Naive thymus-derived CD8-positive, alpha-beta T cell (primary cell): ENCODE results near the gene LTC4S. TPM values are rescaled to one million over a fixed set of nuclear protein-coding genes. Genes with fewer than 3 reads are reported as not detected.

Source experiments
- microRNA-seq: library from miRNA; unstranded; fragments of <30 nt; microRNA quantifications from one replicate; pipeline ENCODE4 v1.2.0, GENCODE V29; 2022; ENCODE audit warnings: borderline microRNAs expressed
- polyA plus RNA-seq, 3 donors: library from polyadenylated mRNA; unstranded; fragments of 300-500 nt; fragmentation: Illumina TruSeq; gene quantifications; one replicate each; pipeline ENCODE4 v1.2.3, GENCODE V29; 2021
- total RNA-seq, 8 experiments: library from RNA in 2 of 8; stranded (reverse) in 2 of 8; gene quantifications; one replicate each; pipeline ENCODE4 v1.2.3 and lab custom pipeline; 2021 to 2026

LTC4S gene
- total and polyA plus RNA-seq, 5 experiments from 2014 or later: 1.5 to 6.1 (median 2.9) TPM

Small RNA genes within 50 kb of the gene (microRNA-seq; reads per million reads assigned to microRNA genes)
- 1.4 reads per million for gene MIR1229

Other genes starting within 250 kb of the LTC4S start
- 10 to 100 TPM; 62.3 to 63.4 TPM for gene RUFY1, start 243.4 kb upstream of the LTC4S start, total RNA-seq
- gene RUFY1, start 243.4 kb upstream of the LTC4S start, polyA plus RNA-seq: 10 to 100 TPM; 27.9 to 35.3 (median 30.5) TPM
- gene HNRNPH1, start 170.3 kb upstream of the LTC4S start, total RNA-seq: 1,000 to 10,000 TPM; 1,803 to 1,897 TPM
- 100 to 1,000 TPM in 2 of 3 donors, 10 to 100 TPM in 1; 97.0 to 120 (median 104) TPM for gene HNRNPH1, start 170.3 kb upstream of the LTC4S start, polyA plus RNA-seq
- gene CBY3, start 113.0 kb upstream of the LTC4S start, total RNA-seq: under 1 TPM in 1 of 2 experiments, not detected in 1; 0.99 TPM
- under 1 TPM in 2 of 3 donors, not detected in 1; 0.62 to 0.66 TPM for gene CBY3, start 113.0 kb upstream of the LTC4S start, polyA plus RNA-seq
- gene CANX, start 95.0 kb upstream of the LTC4S start, total RNA-seq: 100 to 1,000 TPM; 219 to 225 TPM
- gene CANX, start 95.0 kb upstream of the LTC4S start, polyA plus RNA-seq: 100 to 1,000 TPM; 172 to 220 (median 190) TPM
- 10 to 100 TPM; 45.0 to 48.5 TPM for gene MAML1, start 61.2 kb upstream of the LTC4S start, total RNA-seq
- 1 to 10 TPM; 2.8 to 9.6 (median 3.3) TPM for gene MAML1, start 61.2 kb upstream of the LTC4S start, polyA plus RNA-seq
- gene MGAT4B, start 12.9 kb downstream of the LTC4S start, total RNA-seq: 100 to 1,000 TPM; 170 to 175 TPM
- gene MGAT4B, start 12.9 kb downstream of the LTC4S start, polyA plus RNA-seq: 10 to 100 TPM in 2 of 3 donors, 1 to 10 TPM in 1; 7.8 to 20.9 (median 13.5) TPM
- 100 to 1,000 TPM; 357 to 370 TPM for gene SQSTM1, start 26.9 kb downstream of the LTC4S start, total RNA-seq
- 100 to 1,000 TPM; 144 to 157 (median 150) TPM for gene SQSTM1, start 26.9 kb downstream of the LTC4S start, polyA plus RNA-seq
- 100 to 1,000 TPM; 119 to 122 TPM for gene MRNIP, start 64.8 kb downstream of the LTC4S start, total RNA-seq
- gene MRNIP, start 64.8 kb downstream of the LTC4S start, polyA plus RNA-seq: 10 to 100 TPM; 13.6 to 18.5 (median 15.5) TPM
- gene TBC1D9B, start 113.9 kb downstream of the LTC4S start, total RNA-seq: 10 to 100 TPM; 88.1 to 89.2 TPM
- 10 to 100 TPM; 11.0 to 40.6 (median 20.8) TPM for gene TBC1D9B, start 113.9 kb downstream of the LTC4S start, polyA plus RNA-seq